Heart right ventricle (tissue), 16 donors: ENCODE results near the gene H2AZ2. TPM values are rescaled to one million over a fixed set of nuclear protein-coding genes. Genes with fewer than 3 reads are reported as not detected.
A peak's percentile ranks its signal among the peaks of the same experiment; 100 is the strongest.

Experiments used
- ATAC-seq, 8 donors: fragments of 200-7000 bp; cut with Tn5 transposase; one replicate each; pipeline ENCODE4 v1.9.1; 2020; ENCODE audit warnings: mild to moderate bottlenecking in 8 of 8, moderate library complexity in 8 of 8, moderate number of reproducible peaks in 1 of 8
- DNase-seq, 2 donors: peaks; one replicate each; pipeline ENCODE4 v3.0.0-alpha.2; 2020
- H3K27ac ChIP-seq, 10 donors: fragments of 200-600 bp; sonication (generic) in 2 of 10; one replicate each; pipeline versions ENCODE4 v1.5.0 to v1.8.0; 2020 to 2022; ENCODE audit warnings: mild to moderate bottlenecking in 3 of 10
- H3K27me3 ChIP-seq, 7 donors: fragments of 200-600 bp; one replicate each; pipeline ENCODE4 v1.8.0; 2021 to 2022; ENCODE audit warnings: mild to moderate bottlenecking in 2 of 7
- H3K36me3 ChIP-seq, 9 donors: fragments of 200-600 bp; sonication (generic) in 1 of 9; one replicate each; pipeline versions ENCODE4 v1.5.0 to v1.8.0; 2020 to 2022; ENCODE audit warnings: mild to moderate bottlenecking in 2 of 9
- H3K4me1 ChIP-seq, 9 donors: fragments of 200-600 bp; sonication (generic) in 1 of 9; one replicate each; pipeline versions ENCODE4 v1.5.0 to v1.8.0; 2020 to 2022; ENCODE audit warnings: mild to moderate bottlenecking in 4 of 9
- H3K4me3 ChIP-seq, 10 donors: fragments of 200-600 bp; sonication (generic) in 2 of 10; one replicate each; pipeline versions ENCODE4 v1.5.0 to v1.8.0; 2020 to 2022; ENCODE audit warnings: mild to moderate bottlenecking in 7 of 10, moderate library complexity in 2 of 10
- H3K9me3 ChIP-seq, 11 donors: fragments of 200-600 bp in 10 of 11; sonication (generic) in 2 of 11; one replicate each; pipeline versions ENCODE4 v1.5.0 to v1.8.0; 2013 to 2022; ENCODE audit warnings: mild to moderate bottlenecking in 2 of 11, control low read depth in 1 of 11, moderate library complexity in 1 of 11
- WGBS, 2 donors: extraction: QIAGEN DNeasy Blood & Tissue Kit; methylation state at CpG; one replicate each; pipeline ENCODE4 v1.1.7; 2013; ENCODE audit warnings: inconsistent platforms in 1 of 2; 5-methylcytosine and 5-hydroxymethylcytosine counted together
- intact Hi-C, 10 donors: fragments of 100-400 bp; cut with DNase I; formaldehyde crosslinking; loops; one replicate each; pipeline versions ENCODE4 v1.11.1 to v1.14.2; 2022
- polyA plus RNA-seq, 2 donors: library from polyadenylated mRNA; stranded (reverse); fragments of 200-250 nt; gene quantifications; one replicate each; pipeline ENCODE4 v1.2.3, GENCODE V29; 2013
- total RNA-seq, 10 donors: library from RNA; stranded (reverse); fragmentation: NEBNext Ultra II Directional in 3 of 10; extraction: Animal tissue kit (Norgen Biotek cat#: 25700) in 3 of 10; gene quantifications; one replicate each; pipeline versions ENCODE4 v1.2.1 to v1.2.4, GENCODE V29; 2021 to 2023
- TF ChIP-seq, protein P1 (sequence below), 9 donors: fragments of 200-600 bp; sonication (generic) in 2 of 9; IDR thresholded peaks; one replicate each; pipeline versions ENCODE4 v1.5.0 to v1.8.0; 2021 to 2022; ENCODE audit warnings: antibody characterized with exemption in 9 of 9, mild to moderate bottlenecking in 5 of 9, moderate library complexity in 1 of 9
- donor health status: Arrhythmogenic right ventricular cardiomyopathy.
- donor health status: ischemic (EF 13 %, LVEDD 7.1; RV severe dilation, severe dysfunction).
- donor health status: healthy with polysubstance abuse.
- donor health status: DM: no; HTN: yes; CAD: no.
- donor health status: DM: no; HTN: no; CAD: no.
- donor health status: ischemic (EF 25% LVEDD 6.9; RV normal size, moderate dysfunction).
- donor health status: ischemic (EF 25% LVEDD 5.7; RV mildly dilated, moderate dysfunction).
- donor health status: healthy.
- donor health status: DM: yes; HTN: yes; CAD: no.
- donor health status: Ischemic cardiomyopathy.
- donor health status: ischemic (EF 35%, LVEDD 5.7; RV mildly dilated, moderate dysfunction).
- donor health status: nonischemic (EF 11% LVEDD 7.7; RV severe dilation, severe dysfunction).
- donor health status: DM: yes; HTN: yes; CAD: no.
- donor health status: PGD.
- donor health status: ischemic (EF 29% LVEDD 5.4; RV normal size, mild dysfunction).
- donor health status: nonischemic (EF 23%, LVEDD 6.1; RV moderate dilation, normal function).

H2AZ2 gene
- total and polyA plus RNA-seq, 12 donors: 109 to 280 (median 257) TPM

DNA sequence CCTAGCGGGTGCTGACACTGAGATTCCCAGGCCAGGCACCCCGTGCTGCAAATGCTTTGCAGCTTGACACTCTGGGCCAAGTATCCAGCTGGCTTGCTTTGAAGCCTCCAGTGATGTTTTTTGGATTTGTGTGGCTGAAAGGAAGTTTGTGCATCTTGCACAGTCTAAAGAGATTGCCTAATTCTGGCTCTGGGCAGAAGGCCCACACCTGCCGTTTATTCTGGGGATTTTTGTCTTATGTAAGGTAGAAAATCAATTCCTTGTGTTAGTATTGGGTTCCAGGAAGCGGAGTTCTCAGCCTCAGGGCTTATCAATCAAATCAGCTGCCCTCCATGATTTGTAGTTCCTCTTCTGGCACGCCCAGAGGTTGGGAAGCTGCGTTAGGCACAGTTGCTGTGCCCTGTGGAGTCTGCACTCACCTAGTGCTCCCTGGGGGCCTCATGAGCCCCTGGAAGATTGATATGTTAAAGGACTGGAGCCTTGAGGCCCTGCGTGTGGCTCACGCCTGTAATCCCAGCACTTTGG lies 45.9 kb upstream of the H2AZ2 start:
- intact Hi-C loops: no loop called here
- H3K27ac ChIP-seq: no peak overlapping the region
- peaks cover 0 to 4% (median 0%) of the 10 kb centered on the region in 9 donors for H3K4me1 ChIP-seq
- no peaks in the 10 kb centered on the region for H3K36me3 ChIP-seq
- H3K9me3 ChIP-seq: no peaks in the 10 kb centered on the region
- 76 to 82% methylated on average over 8 of the region's 8 CpGs for WGBS, 2 donors
- TF ChIP-seq, protein P1, sequence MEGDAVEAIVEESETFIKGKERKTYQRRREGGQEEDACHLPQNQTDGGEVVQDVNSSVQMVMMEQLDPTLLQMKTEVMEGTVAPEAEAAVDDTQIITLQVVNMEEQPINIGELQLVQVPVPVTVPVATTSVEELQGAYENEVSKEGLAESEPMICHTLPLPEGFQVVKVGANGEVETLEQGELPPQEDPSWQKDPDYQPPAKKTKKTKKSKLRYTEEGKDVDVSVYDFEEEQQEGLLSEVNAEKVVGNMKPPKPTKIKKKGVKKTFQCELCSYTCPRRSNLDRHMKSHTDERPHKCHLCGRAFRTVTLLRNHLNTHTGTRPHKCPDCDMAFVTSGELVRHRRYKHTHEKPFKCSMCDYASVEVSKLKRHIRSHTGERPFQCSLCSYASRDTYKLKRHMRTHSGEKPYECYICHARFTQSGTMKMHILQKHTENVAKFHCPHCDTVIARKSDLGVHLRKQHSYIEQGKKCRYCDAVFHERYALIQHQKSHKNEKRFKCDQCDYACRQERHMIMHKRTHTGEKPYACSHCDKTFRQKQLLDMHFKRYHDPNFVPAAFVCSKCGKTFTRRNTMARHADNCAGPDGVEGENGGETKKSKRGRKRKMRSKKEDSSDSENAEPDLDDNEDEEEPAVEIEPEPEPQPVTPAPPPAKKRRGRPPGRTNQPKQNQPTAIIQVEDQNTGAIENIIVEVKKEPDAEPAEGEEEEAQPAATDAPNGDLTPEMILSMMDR (IDR thresholded peaks at IDR 0.05): no peak
- no peaks in the 10 kb centered on the region for H3K27me3 ChIP-seq
- no peak for DNase-seq
- ATAC-seq: no peak
- no peak overlapping the region for H3K4me3 ChIP-seq

- WGBS, 2 donors: 89 to 100% methylated on average over 1 of the region's 1 CpG
- TF ChIP-seq, protein P1 (IDR thresholded peaks at IDR 0.05): no peak
- Histone ChIP-seq H3K4me1 (peaks cover 0 to 5% (median 0%) of the 10 kb centered on the region in 9 donors), H3K27me3 (no peaks in the 10 kb centered on the region), H3K4me3 (no peak overlapping the region), H3K27ac (peak overlapping the region in 1 of 10 donors; percentile 70), H3K9me3 (no peaks in the 10 kb centered on the region), H3K36me3 (no peaks in the 10 kb centered on the region)
- no peak for DNase-seq
- ATAC-seq: no peak
- intact Hi-C loops: no loop called here
These were observed 43.9 kb upstream of the H2AZ2 start for GRCh38 chr7:44891791-44892190.

DNA sequence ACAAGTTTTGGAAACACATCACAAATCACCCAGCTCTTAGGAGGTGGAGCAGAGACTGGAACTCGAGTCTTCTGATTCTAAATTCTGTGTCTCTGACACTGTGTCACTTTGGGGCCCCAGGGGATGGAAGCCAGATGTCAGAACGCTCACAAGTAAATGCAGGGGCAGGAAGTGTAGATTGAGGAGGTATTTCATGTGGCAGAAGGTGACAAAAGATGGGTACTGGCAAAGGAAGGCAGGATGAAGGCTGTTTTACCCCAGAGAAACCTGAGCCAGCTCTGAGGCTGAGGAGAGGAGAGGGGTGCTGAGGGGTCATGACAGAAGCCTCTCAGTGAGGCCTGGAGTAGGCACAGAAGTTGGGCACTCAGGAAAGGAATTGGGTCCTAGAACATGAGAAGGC lies 43.5 kb upstream of the H2AZ2 start:
- DNase-seq (no peak), ATAC-seq (no peak)
- H3K9me3 ChIP-seq: no peaks in the 10 kb centered on the region
- 44 to 46% methylated on average over 2 of the region's 2 CpGs for WGBS, 2 donors
- H3K27me3 ChIP-seq: no peaks in the 10 kb centered on the region
- H3K36me3 ChIP-seq: no peaks in the 10 kb centered on the region
- intact Hi-C loops: no loop called here
- H3K4me1 ChIP-seq: peaks cover 0 to 9% (median 2%) of the 10 kb centered on the region in 9 donors
- no peak overlapping the region for H3K4me3 ChIP-seq
- TF ChIP-seq, protein P1 (IDR thresholded peaks at IDR 0.05): no peak
- peak overlapping the region in 1 of 10 donors; percentile 70 for H3K27ac ChIP-seq

- TF ChIP-seq, protein P1 (IDR thresholded peaks at IDR 0.05): no peak
- ATAC-seq (no peak), DNase-seq (no peak)
- intact Hi-C loops: loop anchor here in 3 of 10 donors (5.0 to 10.0 kb wide), 4 partner anchors 37 to 226 kb away; partner anchors contain the start of genes H2AZ2 (in 1 of the 3) and TBRG4 (in 1 of the 3)
- Histone ChIP-seq H3K4me1 (peaks cover under 1 to 18% (median 11%) of the 10 kb centered on the region in 9 donors), H3K4me3 (no peak overlapping the region), H3K36me3 (peaks cover 0 to under 1% (median 0%) of the 10 kb centered on the region in 9 donors), H3K9me3 (no peaks in the 10 kb centered on the region), H3K27me3 (no peaks in the 10 kb centered on the region), H3K27ac (no peak overlapping the region)
- WGBS, 2 donors: 86 to 90% methylated on average over 5 of the region's 5 CpGs
These were observed 41.3 kb upstream of the H2AZ2 start for GRCh38 chr7:44889086-44889781.
